HUES6 (cell line): ENCODE results near the gene C9orf153.

ENCODE experiments used
- H3K27ac ChIP-seq: 2 replicates; pipeline ENCODE4 v1.7.0; 2013; ENCODE audit warnings: low read depth, mild to moderate bottlenecking, low read length, inconsistent platforms
- H3K27me3 ChIP-seq: 2 replicates; pipeline ENCODE4 v1.6.1; 2013; ENCODE audit warnings: low read length; ENCODE audit not compliant: control insufficient read depth, insufficient read depth
- H3K36me3 ChIP-seq: 2 replicates; pipeline ENCODE4 v1.6.1; 2013; ENCODE audit warnings: low read length; ENCODE audit not compliant: control insufficient read depth, insufficient read depth
- H3K4me1 ChIP-seq: 2 replicates; pipeline ENCODE4 v1.6.1; 2013; ENCODE audit warnings: low read length; ENCODE audit not compliant: control insufficient read depth, insufficient read depth
- H3K4me3 ChIP-seq: 2 replicates; pipeline ENCODE4 v1.5.1; 2013; ENCODE audit warnings: low read depth, low read length
- H3K9ac ChIP-seq: one replicate; pipeline ENCODE4 v1.6.1; 2013; ENCODE audit warnings: mild to moderate bottlenecking, low read length
- H3K9me3 ChIP-seq: 2 replicates; pipeline ENCODE4 v1.6.1; 2013; ENCODE audit warnings: low read depth, low read length; ENCODE audit not compliant: control insufficient read depth, insufficient read depth

The C9orf153 gene

DNA sequence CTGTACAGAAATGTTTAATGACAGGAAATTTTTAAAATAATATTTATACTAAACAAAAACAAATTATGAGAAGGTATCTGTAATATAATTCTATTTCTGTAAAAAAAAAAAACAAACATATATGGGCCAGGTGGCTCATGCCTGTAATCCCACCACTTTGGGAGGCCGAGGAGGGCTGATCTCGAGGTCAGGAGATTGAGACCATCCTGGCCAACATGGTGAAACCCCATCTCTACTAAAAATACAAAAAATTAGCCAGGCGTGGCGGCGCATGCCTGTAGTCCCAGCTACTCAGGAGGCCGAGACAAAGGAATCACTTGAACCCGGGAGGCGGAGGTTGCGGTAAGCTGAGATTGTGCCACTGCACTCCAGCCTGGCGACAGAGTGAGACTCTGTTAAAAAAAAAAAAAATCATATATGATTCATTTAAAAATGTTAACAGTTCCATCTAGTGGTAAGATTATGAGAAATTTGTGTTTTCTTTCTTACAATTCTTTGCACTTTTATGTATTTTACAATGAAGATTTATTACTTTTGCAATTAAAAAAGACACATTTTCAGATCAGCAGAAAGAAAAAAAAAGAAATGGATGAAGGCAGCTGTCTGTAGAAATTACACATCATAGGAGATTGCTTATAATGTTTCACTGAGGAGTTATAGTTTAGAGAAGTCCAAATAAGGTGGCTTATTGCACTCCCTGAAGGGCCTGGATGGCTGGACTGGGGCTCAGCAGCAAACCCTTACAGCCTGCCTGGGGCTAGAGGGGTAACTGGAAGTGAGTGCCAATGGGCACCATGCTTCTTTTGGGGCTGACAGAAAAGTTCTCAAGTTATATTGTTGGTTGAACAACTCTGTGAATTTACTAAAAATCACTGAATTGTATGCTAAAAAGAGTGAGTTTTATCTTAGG, 20.3 kb downstream of the C9orf153 start:
- Histone ChIP-seq H3K4me1 (no peaks in the 10 kb centered on the region), H3K9ac (no peak overlapping the region), H3K9me3 (no peaks in the 10 kb centered on the region)

DNA sequence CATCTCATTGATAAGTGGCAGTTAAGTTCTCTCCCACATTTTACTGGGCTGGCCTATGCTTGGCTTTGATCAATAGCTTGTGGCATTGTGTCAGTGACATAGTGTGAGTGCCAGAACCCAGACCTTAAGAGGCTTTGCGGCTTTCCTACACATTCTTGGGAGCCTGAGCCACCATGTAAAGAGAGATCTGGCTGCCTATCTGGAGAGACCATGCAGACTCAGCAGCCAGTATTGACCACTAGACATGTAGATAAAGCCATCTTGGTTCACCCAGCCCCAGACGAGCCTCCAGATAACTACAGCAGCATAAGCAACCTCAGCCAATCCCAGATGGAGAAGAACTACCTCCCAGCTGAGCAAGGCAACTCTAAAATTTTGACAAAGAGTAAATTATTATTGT, 28.6 kb downstream of the C9orf153 start:
- Histone ChIP-seq H3K27ac (no peak overlapping the region), H3K27me3 (no peaks in the 10 kb centered on the region), H3K9ac (no peak overlapping the region), H3K36me3 (no peaks in the 10 kb centered on the region), H3K4me1 (no peaks in the 10 kb centered on the region), H3K9me3 (no peaks in the 10 kb centered on the region), H3K4me3 (no peak overlapping the region)

More for the DNA sequence above, 20.3 kb downstream of the C9orf153 start:
- Histone ChIP-seq H3K27ac (no peak overlapping the region), H3K27me3 (no peaks in the 10 kb centered on the region), H3K4me3 (no peak overlapping the region), H3K36me3 (no peaks in the 10 kb centered on the region)

- Histone ChIP-seq H3K4me3 (no peak overlapping the region), H3K27me3 (no peaks in the 10 kb centered on the region), H3K9me3 (no peaks in the 10 kb centered on the region), H3K36me3 (no peaks in the 10 kb centered on the region), H3K9ac (no peak overlapping the region), H3K4me1 (no peaks in the 10 kb centered on the region), H3K27ac (no peak overlapping the region)
Measured at GRCh38 chr9:86222667-86223066, 36.8 kb downstream of the C9orf153 start.

DNA sequence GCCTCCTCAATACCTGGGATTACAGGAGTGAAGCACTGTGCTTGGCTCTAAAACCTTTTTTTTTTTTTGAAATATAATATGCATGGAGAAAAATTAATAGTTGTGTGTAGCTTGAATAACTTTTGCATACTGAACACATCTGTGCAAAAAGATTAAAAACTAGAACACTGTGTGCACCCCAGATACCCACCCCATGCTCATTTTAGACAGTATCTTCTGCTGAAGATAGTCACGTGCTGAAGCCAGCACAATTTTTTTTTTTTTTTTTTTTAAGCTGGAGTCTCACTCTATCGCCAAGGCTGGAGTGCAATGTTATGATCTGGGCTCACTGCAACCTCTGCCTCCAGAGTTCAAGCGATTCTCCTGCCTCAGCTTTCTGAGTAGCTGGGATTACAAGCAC, 39.9 kb downstream of the C9orf153 start:
- no peak overlapping the region for H3K27ac ChIP-seq
- H3K4me1 ChIP-seq = no peaks in the 10 kb centered on the region
- H3K27me3 ChIP-seq = no peaks in the 10 kb centered on the region
- H3K36me3 ChIP-seq = no peaks in the 10 kb centered on the region
- H3K4me3 ChIP-seq = no peak overlapping the region
- H3K9me3 ChIP-seq = no peaks in the 10 kb centered on the region
- no peak overlapping the region for H3K9ac ChIP-seq

DNA sequence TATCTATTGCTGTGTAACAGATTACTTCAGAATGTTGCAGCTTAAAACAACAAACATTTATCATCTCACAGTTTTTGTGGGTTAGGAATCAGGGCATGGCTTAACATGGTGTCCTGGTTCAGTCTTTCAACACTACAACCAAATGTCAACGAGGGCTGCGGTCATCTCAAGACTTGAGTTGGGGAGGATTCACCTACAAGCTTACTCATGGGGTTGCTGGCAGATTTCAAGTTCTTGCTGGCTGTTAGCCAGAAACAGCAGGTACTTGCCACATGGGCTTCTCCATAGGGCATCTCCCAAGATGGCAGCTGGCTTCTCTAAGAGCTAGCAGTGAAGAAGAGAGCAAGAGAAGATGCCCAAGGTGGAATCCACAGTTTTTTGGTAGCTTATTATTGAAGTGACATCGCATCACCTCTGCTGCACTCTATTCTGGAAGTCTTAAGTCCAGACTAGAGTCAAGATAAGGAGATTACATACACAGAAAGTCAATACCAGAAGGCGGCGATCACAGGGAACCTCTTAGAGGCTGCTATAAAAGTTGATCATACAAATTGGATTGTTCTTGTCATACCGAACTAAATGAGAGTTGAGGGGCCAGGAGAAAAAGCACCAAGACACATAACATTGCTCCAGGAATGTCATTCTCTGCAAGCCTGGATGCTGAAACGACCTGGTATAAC, 42.2 kb downstream of the C9orf153 start:
- H3K36me3 ChIP-seq = no peaks in the 10 kb centered on the region
- H3K9ac ChIP-seq = no peak overlapping the region
- H3K9me3 ChIP-seq = no peaks in the 10 kb centered on the region
- H3K4me3 ChIP-seq = no peak overlapping the region
- no peaks in the 10 kb centered on the region for H3K27me3 ChIP-seq
- no peaks in the 10 kb centered on the region for H3K4me1 ChIP-seq
- H3K27ac ChIP-seq = no peak overlapping the region

GRCh38 chr9:86207193-86207592, 52.3 kb downstream of the C9orf153 start:
- Histone ChIP-seq H3K4me3 (no peak overlapping the region), H3K9me3 (no peaks in the 10 kb centered on the region), H3K36me3 (no peaks in the 10 kb centered on the region), H3K27ac (no peak overlapping the region), H3K9ac (no peak overlapping the region), H3K27me3 (no peaks in the 10 kb centered on the region), H3K4me1 (no peaks in the 10 kb centered on the region)

DNA sequence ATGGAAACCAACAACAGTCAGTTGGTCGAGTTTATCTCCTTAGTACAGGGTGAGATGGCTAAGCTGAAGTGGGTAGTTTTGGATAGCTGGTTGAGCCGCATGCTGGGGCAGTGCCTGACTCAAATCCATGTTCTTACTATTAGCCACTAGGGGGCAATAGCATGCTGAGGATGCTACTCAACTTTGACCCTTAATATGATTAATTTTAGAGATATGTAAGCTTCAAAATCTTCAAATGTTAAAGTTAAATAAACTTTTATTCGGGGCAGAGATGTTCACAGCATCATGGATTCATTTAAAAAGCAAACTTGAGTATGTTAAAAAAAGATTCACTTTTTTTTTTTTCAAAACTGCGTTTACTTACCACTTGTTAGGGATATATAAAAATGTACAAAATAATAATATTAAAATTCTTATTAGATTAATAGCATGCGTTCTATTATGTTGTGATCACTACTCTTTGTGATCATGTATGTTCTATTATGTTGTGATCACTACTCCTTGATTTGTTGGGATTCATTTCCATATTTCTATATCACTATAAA, 57.0 kb downstream of the C9orf153 start:
- H3K27me3 ChIP-seq = no peaks in the 10 kb centered on the region
- H3K9me3 ChIP-seq = no peaks in the 10 kb centered on the region
- no peak overlapping the region for H3K9ac ChIP-seq
- H3K4me1 ChIP-seq = no peaks in the 10 kb centered on the region
- no peaks in the 10 kb centered on the region for H3K36me3 ChIP-seq
- no peak overlapping the region for H3K27ac ChIP-seq
- no peak overlapping the region for H3K4me3 ChIP-seq

GRCh38 chr9:86201474-86202337, 57.8 kb downstream of the C9orf153 start:
- H3K9me3 ChIP-seq = no peaks in the 10 kb centered on the region
- no peaks in the 10 kb centered on the region for H3K36me3 ChIP-seq
- no peak overlapping the region for H3K4me3 ChIP-seq
- H3K27ac ChIP-seq = no peak overlapping the region
- H3K4me1 ChIP-seq = no peaks in the 10 kb centered on the region
- H3K27me3 ChIP-seq = no peaks in the 10 kb centered on the region
- no peak overlapping the region for H3K9ac ChIP-seq

- H3K27ac ChIP-seq = no peak overlapping the region
- H3K4me3 ChIP-seq = no peak overlapping the region
- H3K36me3 ChIP-seq = no peaks in the 10 kb centered on the region
- H3K27me3 ChIP-seq = no peaks in the 10 kb centered on the region
- H3K9ac ChIP-seq = no peak overlapping the region
- no peaks in the 10 kb centered on the region for H3K9me3 ChIP-seq
- H3K4me1 ChIP-seq = no peaks in the 10 kb centered on the region
Measured at GRCh38 chr9:86200599-86201162, 58.8 kb downstream of the C9orf153 start.

- Histone ChIP-seq H3K9me3 (peaks cover 35% of the 10 kb centered on the region), H3K9ac (no peak overlapping the region), H3K4me1 (no peaks in the 10 kb centered on the region), H3K27me3 (no peaks in the 10 kb centered on the region), H3K27ac (no peak overlapping the region), H3K4me3 (no peak overlapping the region), H3K36me3 (no peaks in the 10 kb centered on the region)
Measured at GRCh38 chr9:86193088-86193487, 66.4 kb downstream of the C9orf153 start.
